HCT116 (cell line): Measurements from ENCODE around the gene ABTB2. TPM values are rescaled to one million over a fixed set of nuclear protein-coding genes. Genes with fewer than 3 reads are reported as not detected.

Experiments
- ATAC-seq: fragments of 200-7000 bp; cut with Tn5 transposase; 2 replicates; pipeline ENCODE4 v1.9.1; 2020; ENCODE audit warnings: mild to moderate bottlenecking, moderate library complexity
- BruUV-seq: library from RNA; stranded (reverse); fragments of 400-500 nt; replicated peaks from 2 replicates; lab custom pipeline; 2021; lab: Mats Ljungman, UMichigan
- CTCF ChIA-PET: fragments of 300-600 bp; sonication (Branson Sonifier 250); formaldehyde crosslinking; loops from one replicate; lab custom pipeline; 2021; ENCODE audit warnings: antibody characterized with exemption; lab: Charles Lee
- POLR2A ChIA-PET: fragments of 300-600, 350-600 bp; sonication (Branson Sonifier 250); formaldehyde crosslinking; loops from one replicate; lab custom pipeline; 2021; ENCODE audit warnings: antibody characterized with exemption; lab: Charles Lee
- RAD21 ChIA-PET, 2 experiments: fragments of 300-600 bp; sonication (Branson Sonifier 250); formaldehyde crosslinking; loops; one replicate each; lab custom pipeline; 2023; ENCODE audit warnings: low total read pairs in 2 of 2; ENCODE audit not compliant: uncharacterized antibody in 2 of 2, unreplicated experiment in 2 of 2, low non-redundant PET in 1 of 2; lab: Charles Lee
- DNase-seq: peaks from one replicate; pipeline ENCODE4 v3.0.0-alpha.2; 2010; ENCODE audit warnings: low read depth, low spot score
- H2AFZ ChIP-seq: fragments of 200-600 bp; shearing (Covaris generic), sonication (generic); 2 replicates; pipeline ENCODE4 v1.6.1; 2017; ENCODE audit warnings: low read depth, mixed run types, mixed read lengths, antibody characterized with exemption, low read length; ENCODE audit not compliant: poor library complexity, severe bottlenecking
- H3K27ac ChIP-seq: 2 replicates; pipeline ENCODE4 v1.5.1; 2012; ENCODE audit warnings: low read depth, low read length
- H3K27me3 ChIP-seq: fragments of 200-600 bp; sonication (generic); 2 replicates; pipeline ENCODE4 v1.6.1; 2016; ENCODE audit warnings: mixed run types, low read length, mixed read lengths; ENCODE audit not compliant: insufficient read depth
- H3K36me3 ChIP-seq, 2 experiments: fragments of 200-500 bp in 1 of 2; fragments of 200-600 bp in 1 of 2; sonication (Bioruptor generic) in 1 of 2; sonication (generic) in 1 of 2; 2 replicates each; pipeline versions ENCODE4 v1.5.1 to v1.6.1; 2014 to 2016; ENCODE audit warnings: low read length in 2 of 2, inconsistent platforms in 1 of 2, mixed read lengths in 1 of 2, mixed run types in 1 of 2; ENCODE audit not compliant: insufficient read depth in 2 of 2, control insufficient read depth in 1 of 2
- H3K4me1 ChIP-seq, 2 experiments: fragments of 200-600 bp in 1 of 2; sonication (generic) in 1 of 2; 2 replicates each; pipeline versions ENCODE4 v1.5.1 to v1.6.1; 2012 to 2017; ENCODE audit warnings: low read length in 2 of 2, inconsistent platforms in 1 of 2, mild to moderate bottlenecking in 1 of 2, mixed read lengths in 1 of 2, mixed run types in 1 of 2, moderate library complexity in 1 of 2; ENCODE audit not compliant: insufficient read depth in 2 of 2, control insufficient read depth in 1 of 2
- H3K4me2 ChIP-seq: fragments of 200-600 bp; sonication (generic); 2 replicates; pipeline ENCODE4 v1.6.1; 2017; ENCODE audit warnings: mixed run types, low read length, mixed read lengths
- H3K4me3 ChIP-seq, 2 experiments: fragments of 200-600 bp in 1 of 2; sonication (generic) in 1 of 2; replicated peaks in 1 of 2; 2 replicates each; pipeline ENCODE4 v1.5.1; 2011 to 2016; ENCODE audit warnings: low read length in 2 of 2, control low read depth in 1 of 2, low read depth in 1 of 2, mild to moderate bottlenecking in 1 of 2, mixed read lengths in 1 of 2, mixed run types in 1 of 2
- H3K79me2 ChIP-seq: fragments of 200-600 bp; sonication (generic); 2 replicates; pipeline ENCODE4 v1.6.1; 2017; ENCODE audit warnings: mild to moderate bottlenecking, mixed run types, low read length, moderate library complexity, mixed read lengths; ENCODE audit not compliant: insufficient read depth
- H3K9ac ChIP-seq: fragments of 200-600 bp; sonication (generic); 2 replicates; pipeline ENCODE4 v1.6.1; 2016; ENCODE audit warnings: low read length, mixed read lengths
- H3K9me2 ChIP-seq: fragments of 200-600 bp; sonication (generic), shearing (Covaris generic); 2 replicates; pipeline ENCODE4 v1.6.1; 2017; ENCODE audit warnings: mixed run types, mild to moderate bottlenecking, moderate library complexity; ENCODE audit not compliant: insufficient read depth
- H3K9me3 ChIP-seq, 2 experiments: fragments of 200-500 bp in 1 of 2; fragments of 200-600 bp in 1 of 2; sonication (Bioruptor generic) in 1 of 2; sonication (generic) in 1 of 2; 2 replicates each; pipeline ENCODE4 v1.6.1; 2014 to 2017; ENCODE audit warnings: low read length in 2 of 2, mixed read lengths in 2 of 2, inconsistent platforms in 1 of 2, low read depth in 1 of 2, mild to moderate bottlenecking in 1 of 2, mixed run types in 1 of 2, moderate library complexity in 1 of 2; ENCODE audit not compliant: control insufficient read depth in 1 of 2, insufficient read depth in 1 of 2
- H4K20me1 ChIP-seq: fragments of 200-600 bp; sonication (generic), shearing (Covaris generic); 2 replicates; pipeline ENCODE4 v1.6.1; 2017; ENCODE audit warnings: mixed run types, mild to moderate bottlenecking, moderate library complexity; ENCODE audit not compliant: insufficient read depth
- EGR1 ChIP-seq: IDR thresholded peaks from 2 replicates; pipeline ENCODE4 v1.6.1; 2012; ENCODE audit warnings: low read depth
- ELF1 ChIP-seq: IDR thresholded peaks from 2 replicates; pipeline ENCODE4 v1.6.1; 2012; ENCODE audit warnings: low read depth, borderline replicate concordance
- EZH2 ChIP-seq: fragments of 200-600 bp; sonication (generic); IDR thresholded peaks from 2 replicates; pipeline ENCODE4 v1.6.1; 2017; ENCODE audit warnings: antibody characterized with exemption, mixed run types
- FOSL1 ChIP-seq: IDR thresholded peaks from 2 replicates; pipeline ENCODE4 v1.6.1; 2012; ENCODE audit warnings: low read depth
- JUND ChIP-seq: IDR thresholded peaks from 2 replicates; pipeline ENCODE4 v1.6.1; 2012
- POLR2A ChIP-seq: IDR thresholded peaks from 2 replicates; pipeline ENCODE4 v1.7.0; 2011; ENCODE audit warnings: borderline replicate concordance; ENCODE audit not compliant: insufficient read depth, insufficient read length; ENCODE audit errors: extremely low read depth
- RAD21 ChIP-seq: IDR thresholded peaks from 2 replicates; pipeline ENCODE4 v1.6.1; 2012; ENCODE audit warnings: low read depth, mild to moderate bottlenecking
- SIN3A ChIP-seq: IDR thresholded peaks from 2 replicates; pipeline ENCODE4 v1.6.1; 2012; ENCODE audit warnings: low read depth
- SP1 ChIP-seq: IDR thresholded peaks from 2 replicates; pipeline ENCODE4 v1.6.1; 2012; ENCODE audit warnings: low read depth
- SRF ChIP-seq: IDR thresholded peaks from 2 replicates; pipeline ENCODE4 v1.6.1; 2012; ENCODE audit warnings: low read depth
- TCF7L2 ChIP-seq: IDR thresholded peaks from 2 replicates; pipeline ENCODE4 v1.7.0; 2011; ENCODE audit warnings: borderline replicate concordance, inconsistent platforms; ENCODE audit not compliant: insufficient read depth, insufficient read length; ENCODE audit errors: extremely low read depth
- YY1 ChIP-seq: IDR thresholded peaks from 2 replicates; pipeline ENCODE4 v1.6.1; 2011; ENCODE audit warnings: low read length, low read depth, moderate library complexity, mild to moderate bottlenecking; ENCODE audit not compliant: insufficient replicate concordance; ENCODE audit errors: extremely low read depth
- ZFX ChIP-seq: fragments of 450-650 bp; IDR thresholded peaks from 2 replicates; pipeline ENCODE4 v1.6.1; 2017
- intact Hi-C: fragments of 100-400 bp; cut with micrococcal nuclease; formaldehyde crosslinking; loops from 2 replicates; pipeline ENCODE4 v1.10.0; 2022
- total RNA-seq: library from RNA; stranded (reverse); gene quantifications from one replicate; pipeline ENCODE4 v1.2.1, GENCODE V29; 2021; ENCODE audit not compliant: unreplicated experiment
- TF ChIP-seq, protein P1 (sequence below): IDR thresholded peaks from 2 replicates; pipeline ENCODE4 v1.6.1; 2012
- TF ChIP-seq, protein P2 (sequence below), 3 experiments: fragments of 200-600 bp in 1 of 3; sonication (generic) in 1 of 3; IDR thresholded peaks in 2 of 3; conservative IDR thresholded peaks in 1 of 3; 2 replicates each; pipeline ENCODE4 v1.5.1; 2012 to 2017; ENCODE audit warnings: low read depth in 2 of 3, low read length in 2 of 3, antibody characterized with exemption in 1 of 3, borderline replicate concordance in 1 of 3, control low read depth in 1 of 3, mild to moderate bottlenecking in 1 of 3, mixed read lengths in 1 of 3, mixed run types in 1 of 3, moderate library complexity in 1 of 3; ENCODE audit not compliant: insufficient read depth in 1 of 3
- TF ChIP-seq, protein P3 (sequence below): IDR thresholded peaks from 2 replicates; pipeline ENCODE4 v1.6.1; 2012; ENCODE audit warnings: low read depth
- TF ChIP-seq, protein P4 (sequence below): IDR thresholded peaks from 2 replicates; pipeline ENCODE4 v1.6.1; 2012

Gene ABTB2
- total RNA-seq, 1 experiment from 2014 or later, result 6.8 TPM

DNA sequence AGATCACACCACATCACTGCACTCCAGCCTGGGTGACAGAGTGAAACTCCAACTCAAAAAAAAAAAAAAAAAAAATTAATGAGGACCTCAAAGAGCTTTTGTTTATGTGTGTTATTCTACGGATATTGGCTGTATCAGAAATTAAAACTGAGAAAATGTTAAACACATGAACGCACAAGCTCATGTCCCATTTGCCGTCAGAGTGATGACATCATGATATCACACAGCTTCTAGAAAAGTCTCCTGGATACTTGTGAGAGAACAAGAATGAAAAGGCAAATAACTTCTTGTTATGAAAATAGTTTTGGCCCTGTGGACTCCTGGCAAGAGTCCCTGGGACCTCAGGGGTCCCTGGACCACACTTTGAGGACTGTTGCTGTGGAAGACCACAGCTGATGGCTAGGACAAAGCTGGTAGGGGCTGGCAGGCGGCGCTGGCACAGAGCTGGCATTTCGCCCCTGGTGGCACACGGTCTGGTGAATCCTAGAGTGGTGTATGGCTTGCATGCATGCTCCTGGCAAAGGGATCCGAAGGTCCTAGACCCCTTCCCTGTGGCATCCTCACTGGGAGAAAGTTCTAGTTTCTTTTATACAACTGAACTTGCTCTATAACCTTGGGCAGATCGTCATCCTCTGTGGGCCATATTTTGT lies 178.7 kb downstream of the ABTB2 start:
- H3K27ac ChIP-seq, result no peak overlapping the region
- no peaks in the 10 kb centered on the region for H3K79me2 ChIP-seq
- no peaks in the 10 kb centered on the region for H3K9me3 ChIP-seq
- no peaks in the 10 kb centered on the region for H3K27me3 ChIP-seq
- no peaks in the 10 kb centered on the region for H3K36me3 ChIP-seq
- no peaks in the 10 kb centered on the region for H3K9me2 ChIP-seq
- H3K4me3 ChIP-seq, result no peak overlapping the region
- TF ChIP-seq SIN3A (no peak), JUND (no peak), YY1 (no peak), TCF7L2 (no peak), SRF (no peak), ZFX (no peak), EGR1 (no peak), FOSL1 (no peak), POLR2A (no peak), RAD21 (no peak), EZH2 (no peak), ELF1 (no peak), SP1 (no peak)
- TF ChIP-seq, protein P1, sequence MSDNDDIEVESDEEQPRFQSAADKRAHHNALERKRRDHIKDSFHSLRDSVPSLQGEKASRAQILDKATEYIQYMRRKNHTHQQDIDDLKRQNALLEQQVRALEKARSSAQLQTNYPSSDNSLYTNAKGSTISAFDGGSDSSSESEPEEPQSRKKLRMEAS, result no peak
- TF ChIP-seq, protein P2, sequence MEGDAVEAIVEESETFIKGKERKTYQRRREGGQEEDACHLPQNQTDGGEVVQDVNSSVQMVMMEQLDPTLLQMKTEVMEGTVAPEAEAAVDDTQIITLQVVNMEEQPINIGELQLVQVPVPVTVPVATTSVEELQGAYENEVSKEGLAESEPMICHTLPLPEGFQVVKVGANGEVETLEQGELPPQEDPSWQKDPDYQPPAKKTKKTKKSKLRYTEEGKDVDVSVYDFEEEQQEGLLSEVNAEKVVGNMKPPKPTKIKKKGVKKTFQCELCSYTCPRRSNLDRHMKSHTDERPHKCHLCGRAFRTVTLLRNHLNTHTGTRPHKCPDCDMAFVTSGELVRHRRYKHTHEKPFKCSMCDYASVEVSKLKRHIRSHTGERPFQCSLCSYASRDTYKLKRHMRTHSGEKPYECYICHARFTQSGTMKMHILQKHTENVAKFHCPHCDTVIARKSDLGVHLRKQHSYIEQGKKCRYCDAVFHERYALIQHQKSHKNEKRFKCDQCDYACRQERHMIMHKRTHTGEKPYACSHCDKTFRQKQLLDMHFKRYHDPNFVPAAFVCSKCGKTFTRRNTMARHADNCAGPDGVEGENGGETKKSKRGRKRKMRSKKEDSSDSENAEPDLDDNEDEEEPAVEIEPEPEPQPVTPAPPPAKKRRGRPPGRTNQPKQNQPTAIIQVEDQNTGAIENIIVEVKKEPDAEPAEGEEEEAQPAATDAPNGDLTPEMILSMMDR (IDR thresholded peaks at IDR 0.05 in 2 of 3, conservative IDR thresholded peaks at IDR 0.05 in 1 of 3; ENCODE audit: borderline replicate concordance in 1 of 3, insufficient read depth in 1 of 3, low read depth in 2 of 3, low read length in 2 of 3), result no peak
- TF ChIP-seq, protein P3, sequence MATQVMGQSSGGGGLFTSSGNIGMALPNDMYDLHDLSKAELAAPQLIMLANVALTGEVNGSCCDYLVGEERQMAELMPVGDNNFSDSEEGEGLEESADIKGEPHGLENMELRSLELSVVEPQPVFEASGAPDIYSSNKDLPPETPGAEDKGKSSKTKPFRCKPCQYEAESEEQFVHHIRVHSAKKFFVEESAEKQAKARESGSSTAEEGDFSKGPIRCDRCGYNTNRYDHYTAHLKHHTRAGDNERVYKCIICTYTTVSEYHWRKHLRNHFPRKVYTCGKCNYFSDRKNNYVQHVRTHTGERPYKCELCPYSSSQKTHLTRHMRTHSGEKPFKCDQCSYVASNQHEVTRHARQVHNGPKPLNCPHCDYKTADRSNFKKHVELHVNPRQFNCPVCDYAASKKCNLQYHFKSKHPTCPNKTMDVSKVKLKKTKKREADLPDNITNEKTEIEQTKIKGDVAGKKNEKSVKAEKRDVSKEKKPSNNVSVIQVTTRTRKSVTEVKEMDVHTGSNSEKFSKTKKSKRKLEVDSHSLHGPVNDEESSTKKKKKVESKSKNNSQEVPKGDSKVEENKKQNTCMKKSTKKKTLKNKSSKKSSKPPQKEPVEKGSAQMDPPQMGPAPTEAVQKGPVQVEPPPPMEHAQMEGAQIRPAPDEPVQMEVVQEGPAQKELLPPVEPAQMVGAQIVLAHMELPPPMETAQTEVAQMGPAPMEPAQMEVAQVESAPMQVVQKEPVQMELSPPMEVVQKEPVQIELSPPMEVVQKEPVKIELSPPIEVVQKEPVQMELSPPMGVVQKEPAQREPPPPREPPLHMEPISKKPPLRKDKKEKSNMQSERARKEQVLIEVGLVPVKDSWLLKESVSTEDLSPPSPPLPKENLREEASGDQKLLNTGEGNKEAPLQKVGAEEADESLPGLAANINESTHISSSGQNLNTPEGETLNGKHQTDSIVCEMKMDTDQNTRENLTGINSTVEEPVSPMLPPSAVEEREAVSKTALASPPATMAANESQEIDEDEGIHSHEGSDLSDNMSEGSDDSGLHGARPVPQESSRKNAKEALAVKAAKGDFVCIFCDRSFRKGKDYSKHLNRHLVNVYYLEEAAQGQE, result no peak
- TF ChIP-seq, protein P4, sequence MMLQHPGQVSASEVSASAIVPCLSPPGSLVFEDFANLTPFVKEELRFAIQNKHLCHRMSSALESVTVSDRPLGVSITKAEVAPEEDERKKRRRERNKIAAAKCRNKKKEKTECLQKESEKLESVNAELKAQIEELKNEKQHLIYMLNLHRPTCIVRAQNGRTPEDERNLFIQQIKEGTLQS, result no peak
- DNase-seq (no peak), ATAC-seq (no peak)
- CTCF ChIA-PET, result interaction anchor here (1.8 kb wide), 1 partner anchor 179 kb away, joined by 7 read pairs; the partner anchor contains the start of gene ABTB2
- POLR2A ChIA-PET, result interaction anchor here (4.3 kb wide), 1 partner anchor 179 kb away, joined by 16 read pairs; the partner anchor contains the start of gene ABTB2
- no peak overlapping the region for H2AFZ ChIP-seq
- H3K9ac ChIP-seq, result no peak overlapping the region
- RAD21 ChIA-PET, result interaction anchor here in 1 of 2 experiments (1.1 kb wide), 1 partner anchor 84 kb away, joined by 4 read pairs; no protein-coding TSS in a partner anchor
- peaks cover 2 to 8% of the 10 kb centered on the region in 2 experiments; a peak in 2 of 4 replicates for H3K4me1 ChIP-seq
- H4K20me1 ChIP-seq, result no peaks in the 10 kb centered on the region
- no peak overlapping the region for H3K4me2 ChIP-seq
- intact Hi-C loops, result loop anchor here (10.0 kb wide), 2 partner anchors 316 to 716 kb away; no protein-coding TSS in a partner anchor
- no TSS peak for BruUV-seq
